Effector CD8-positive, alpha-beta T cell (primary cell): ENCODE measurements around the gene TEAD4.

Experiments
- DNase-seq: peaks from one replicate; lab custom pipeline; 2025; lab: John Stamatoyannopoulos, UW

The TEAD4 gene

DNA sequence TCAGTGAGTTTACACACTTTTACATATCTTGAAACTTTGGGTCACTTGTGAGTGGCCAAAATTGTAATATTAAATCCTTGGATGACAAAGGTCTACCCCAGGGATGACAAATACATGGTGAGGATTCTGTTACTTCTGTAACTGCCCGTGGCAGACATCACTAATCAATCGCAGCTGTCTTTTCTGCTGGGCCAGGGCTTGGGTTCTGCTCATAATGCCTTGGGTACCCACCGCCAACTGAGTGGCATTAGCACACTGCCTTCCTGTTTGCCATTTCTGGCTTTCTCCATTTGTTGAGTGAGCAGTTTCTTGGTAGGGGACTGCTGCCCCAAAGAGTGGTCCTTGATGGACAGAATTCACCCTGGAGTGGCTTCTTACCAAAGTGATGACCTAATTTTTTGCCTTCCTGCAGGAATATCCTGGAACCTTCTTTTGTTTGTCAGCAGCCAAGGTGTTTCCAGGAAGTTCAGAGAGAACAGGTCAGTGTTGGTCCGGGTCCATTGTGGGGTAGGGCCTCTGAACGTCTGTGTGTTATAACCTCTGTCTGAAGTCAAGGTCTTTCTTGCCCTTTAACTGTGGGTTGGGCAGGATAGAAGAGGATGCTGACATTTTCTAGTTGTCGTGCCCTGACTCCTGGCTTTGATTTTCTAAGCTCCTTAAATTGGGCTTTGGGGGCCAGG is 124.2 kb downstream of the TEAD4 start:
- DNase-seq: no peak

DNA sequence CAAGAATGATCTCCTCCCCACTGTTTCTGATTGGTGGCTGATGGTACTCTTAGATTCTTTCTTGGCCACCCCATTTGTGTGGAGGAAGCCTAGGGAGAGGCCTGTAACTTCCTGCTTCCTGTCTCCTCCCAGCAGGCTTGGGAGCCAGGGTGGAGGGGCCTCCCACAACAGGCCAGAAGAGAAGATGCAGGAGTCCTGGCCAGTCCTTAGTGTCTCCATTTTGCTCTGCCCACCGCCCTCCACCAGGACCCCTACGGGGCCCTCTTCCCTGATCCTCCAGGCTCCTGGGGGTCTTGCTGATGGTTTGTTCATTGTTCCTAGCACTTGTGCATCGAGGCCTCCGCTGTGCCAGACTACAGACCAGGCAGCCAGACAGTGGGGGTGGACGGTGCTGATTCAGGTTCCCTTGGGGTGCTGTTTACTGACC is 124.7 kb downstream of the TEAD4 start:
- DNase-seq: no peak

DNA sequence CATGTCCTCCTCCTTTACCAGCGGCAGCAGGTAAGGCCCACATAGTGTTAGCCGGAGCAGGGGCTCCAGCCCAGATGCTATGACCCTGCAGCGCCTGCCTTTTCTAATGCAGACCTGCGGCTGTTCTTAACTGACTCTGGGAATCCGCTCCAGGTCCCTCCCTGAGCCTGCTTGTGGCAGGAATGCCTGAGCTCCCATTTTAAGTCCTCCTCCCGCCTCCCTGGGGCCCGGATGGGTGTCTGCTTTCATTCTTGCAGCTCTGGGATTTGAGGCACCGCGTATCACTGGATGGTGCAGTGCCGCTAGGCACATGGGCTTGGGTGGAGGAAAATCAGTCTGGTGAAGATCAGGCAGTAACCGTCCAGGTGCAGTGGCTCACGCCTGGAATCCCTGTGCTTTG is 125.5 kb downstream of the TEAD4 start:
- no peak for DNase-seq

DNA sequence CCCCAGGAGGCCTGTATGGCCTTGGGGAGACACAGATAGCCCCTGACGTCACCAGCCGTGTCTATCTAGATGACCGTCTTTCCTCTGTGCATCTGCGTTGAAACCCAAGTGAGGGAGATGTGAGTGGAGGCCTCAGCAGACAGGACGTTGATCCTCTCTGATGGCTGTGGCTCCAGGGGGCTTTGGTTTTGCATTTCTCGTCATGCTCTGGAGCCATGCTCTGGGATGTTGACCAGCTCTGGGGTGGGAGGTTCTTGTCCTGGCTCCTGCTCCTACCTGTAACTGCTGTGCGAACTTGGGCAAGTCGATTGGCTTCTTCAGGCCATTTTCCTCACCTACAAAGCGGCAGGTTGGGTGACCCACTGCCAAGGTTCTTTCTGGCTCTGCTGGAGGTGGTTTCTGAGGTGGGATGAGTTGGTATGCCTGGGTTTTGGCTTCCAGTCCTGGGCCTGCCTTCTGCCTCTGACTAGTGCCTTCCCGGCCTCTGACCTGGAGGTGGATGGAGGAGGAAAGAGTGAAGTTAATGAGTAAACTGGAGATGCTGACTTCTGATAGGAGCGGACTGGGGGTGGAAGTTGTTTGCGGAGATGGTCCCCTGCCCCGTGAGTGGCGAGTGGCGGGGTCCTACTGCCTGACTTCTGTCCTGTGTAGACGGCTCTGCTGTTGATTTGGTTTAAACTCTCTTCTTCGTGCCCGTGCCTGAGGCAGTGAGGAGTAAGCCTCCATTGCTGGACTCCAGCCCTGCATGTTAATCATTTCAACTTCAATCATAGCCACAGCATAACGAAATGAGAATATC is 126.3 kb downstream of the TEAD4 start:
- DNase-seq: no peak

DNA sequence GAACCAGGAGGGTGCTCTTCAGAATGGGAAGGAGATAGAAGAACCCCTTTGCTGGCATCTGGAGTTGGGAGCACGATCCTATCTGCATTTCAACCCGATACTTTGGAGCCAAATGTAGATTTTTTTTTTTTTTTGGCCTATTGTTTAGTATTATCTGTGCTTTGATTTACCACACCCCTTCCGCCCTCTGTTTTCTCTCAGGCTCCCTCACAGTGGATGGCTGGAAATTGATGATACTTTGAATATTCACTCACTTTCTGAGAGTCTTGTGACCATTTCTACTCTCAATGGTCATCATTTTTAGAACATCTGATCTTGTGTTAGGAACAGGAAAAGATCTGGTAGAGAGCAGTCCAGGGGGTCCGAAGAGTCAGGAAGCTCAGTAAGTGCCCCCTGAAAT is 127.0 kb downstream of the TEAD4 start:
- DNase-seq: no peak

DNA sequence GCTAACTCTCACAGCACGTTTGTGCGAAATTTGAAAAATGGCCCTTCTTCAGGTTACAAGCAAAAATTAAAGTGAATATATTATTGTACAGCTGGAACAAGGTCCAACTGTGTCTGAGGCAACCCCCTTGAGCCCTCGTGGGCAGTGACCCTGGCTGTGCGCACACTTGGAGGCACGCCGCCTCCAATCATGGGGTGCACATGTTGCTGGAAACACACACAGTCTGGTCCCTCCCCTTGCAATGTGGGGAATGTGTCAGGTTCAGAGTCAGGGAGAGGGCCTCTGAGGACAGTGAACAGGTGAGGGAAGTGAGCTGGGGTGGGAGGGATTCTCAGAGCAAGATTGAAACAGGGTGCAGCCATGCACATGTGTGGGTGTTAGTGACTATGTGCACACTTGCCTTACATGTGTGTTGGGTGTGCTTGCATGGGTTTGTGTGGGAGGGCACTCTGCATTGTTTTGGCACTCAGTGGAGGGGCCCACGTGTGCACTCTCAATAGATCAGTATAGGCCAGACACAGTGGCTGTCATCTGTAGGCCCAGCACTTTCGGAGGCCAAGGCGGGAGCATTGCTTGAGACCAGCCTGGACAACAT is 127.6 kb downstream of the TEAD4 start:
- no peak for DNase-seq

DNA sequence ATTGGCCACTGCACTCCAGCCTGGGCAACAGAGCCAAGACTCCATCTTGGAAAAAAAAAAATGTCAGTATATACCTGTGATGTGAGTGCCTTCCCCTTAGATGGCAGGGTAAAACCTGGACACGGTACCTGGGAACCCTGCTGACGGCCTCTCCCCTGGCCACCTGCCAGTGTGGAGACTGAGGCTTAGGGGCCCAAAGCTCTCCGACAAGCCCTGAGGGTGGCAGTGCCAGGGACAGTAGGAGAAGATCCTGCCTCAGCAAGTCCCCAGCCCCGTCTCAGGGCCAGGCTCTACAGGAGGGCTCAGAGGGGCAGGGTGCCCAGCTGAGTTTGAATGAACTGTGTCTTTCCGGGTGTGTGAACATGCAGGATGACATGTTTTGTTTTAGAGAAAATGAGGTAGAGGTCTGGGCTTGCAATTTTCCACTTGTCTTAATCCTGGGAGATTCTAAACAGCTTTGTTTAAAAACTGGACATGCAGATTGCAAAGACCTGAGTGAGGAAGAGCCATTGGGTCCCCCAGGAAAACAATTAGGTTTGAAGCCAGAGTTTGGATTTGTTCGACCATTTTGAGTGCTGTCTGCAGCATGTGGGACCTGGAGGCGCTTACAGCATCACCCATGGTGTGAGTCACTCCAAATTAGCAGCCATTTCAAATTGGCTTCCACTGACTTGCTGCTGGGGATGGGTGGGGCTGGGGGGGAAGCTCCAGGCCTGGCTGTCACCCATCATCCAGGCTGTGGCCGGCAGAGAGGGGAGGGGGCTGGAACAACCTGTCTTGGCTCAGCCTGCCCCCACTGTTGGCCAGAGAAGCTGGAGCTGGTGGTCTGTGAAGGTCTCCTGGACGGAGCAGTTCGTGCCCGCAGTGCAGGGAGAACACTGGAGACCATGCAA is 128.8 kb downstream of the TEAD4 start:
- DNase-seq: no peak

DNA sequence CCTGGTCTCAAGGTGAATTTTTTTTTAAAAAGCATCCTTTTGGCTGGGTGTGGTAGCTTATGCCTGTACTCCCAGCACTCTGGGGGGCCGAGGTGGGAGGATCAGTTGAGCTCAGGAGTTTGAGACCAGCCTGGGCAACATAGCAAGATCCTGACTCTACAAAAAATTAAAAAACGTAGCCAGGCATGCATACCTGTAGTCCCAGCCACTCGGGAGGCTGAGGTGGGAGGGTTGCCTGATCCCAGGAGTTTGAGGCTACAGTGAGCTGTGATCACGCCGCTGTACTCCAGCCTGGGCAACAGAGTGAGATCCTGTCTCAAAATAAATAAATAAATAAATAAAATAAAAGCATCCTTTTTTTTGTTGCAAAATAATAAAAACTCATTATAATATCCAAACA is 130.4 kb downstream of the TEAD4 start:
- DNase-seq: no peak
